AG09309 (cell line): ENCODE data around the gene PGAM4.
"Not testable (repeated sequence)": the region's sequence is repeated elsewhere in the genome, so short reads cannot be mapped to it uniquely, and the experiment has no call there.

Source experiments
- DNase-seq: peaks from one replicate; pipeline ENCODE4 v3.0.0-alpha.2; 2010; ENCODE audit warnings: low read depth
- H3K4me3 ChIP-seq: 2 replicates; pipeline ENCODE4 v1.5.1; 2011; ENCODE audit warnings: mild to moderate bottlenecking, low read depth, low read length, moderate library complexity; ENCODE audit not compliant: control insufficient read depth
- TF ChIP-seq, protein P1 (sequence below): IDR thresholded peaks from 2 replicates; pipeline ENCODE4 v1.5.1; 2011; ENCODE audit warnings: mild to moderate bottlenecking, low read depth, low read length, inconsistent platforms; ENCODE audit not compliant: insufficient read depth, control insufficient read depth; ENCODE audit errors: missing control alignments

Gene PGAM4

DNA sequence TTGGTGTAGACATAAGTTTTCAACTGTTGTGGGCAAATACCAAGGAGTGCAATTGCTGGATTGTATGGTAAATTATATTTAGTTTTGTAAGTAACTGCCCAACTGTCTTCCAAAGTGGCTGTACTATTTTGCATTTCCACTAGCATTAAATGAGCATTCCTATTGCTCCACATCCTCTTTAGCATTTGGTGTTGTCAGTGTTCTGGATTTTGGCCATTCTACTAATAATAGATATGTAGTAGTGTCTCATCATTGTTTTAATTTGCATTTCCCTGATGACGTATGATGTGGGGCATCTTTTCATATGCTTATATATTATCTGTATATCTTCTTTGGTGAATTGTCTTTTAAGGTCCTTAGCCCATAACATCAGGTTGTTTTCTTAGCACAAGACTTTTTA lies 17.3 kb downstream of the PGAM4 start:
- TF ChIP-seq, protein P1, sequence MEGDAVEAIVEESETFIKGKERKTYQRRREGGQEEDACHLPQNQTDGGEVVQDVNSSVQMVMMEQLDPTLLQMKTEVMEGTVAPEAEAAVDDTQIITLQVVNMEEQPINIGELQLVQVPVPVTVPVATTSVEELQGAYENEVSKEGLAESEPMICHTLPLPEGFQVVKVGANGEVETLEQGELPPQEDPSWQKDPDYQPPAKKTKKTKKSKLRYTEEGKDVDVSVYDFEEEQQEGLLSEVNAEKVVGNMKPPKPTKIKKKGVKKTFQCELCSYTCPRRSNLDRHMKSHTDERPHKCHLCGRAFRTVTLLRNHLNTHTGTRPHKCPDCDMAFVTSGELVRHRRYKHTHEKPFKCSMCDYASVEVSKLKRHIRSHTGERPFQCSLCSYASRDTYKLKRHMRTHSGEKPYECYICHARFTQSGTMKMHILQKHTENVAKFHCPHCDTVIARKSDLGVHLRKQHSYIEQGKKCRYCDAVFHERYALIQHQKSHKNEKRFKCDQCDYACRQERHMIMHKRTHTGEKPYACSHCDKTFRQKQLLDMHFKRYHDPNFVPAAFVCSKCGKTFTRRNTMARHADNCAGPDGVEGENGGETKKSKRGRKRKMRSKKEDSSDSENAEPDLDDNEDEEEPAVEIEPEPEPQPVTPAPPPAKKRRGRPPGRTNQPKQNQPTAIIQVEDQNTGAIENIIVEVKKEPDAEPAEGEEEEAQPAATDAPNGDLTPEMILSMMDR = no peak
- no peak overlapping the region for H3K4me3 ChIP-seq
- DNase-seq = no peak

- no peak overlapping the region for H3K4me3 ChIP-seq
- TF ChIP-seq, protein P1 = no peak
- DNase-seq = no peak
Measured at GRCh38 chrX:77949840-77950239, 19.6 kb downstream of the PGAM4 start.

GRCh38 chrX:77946571-77946970 lies 22.9 kb downstream of the PGAM4 start:
- TF ChIP-seq, protein P1 = no peak
- H3K4me3 ChIP-seq = no peak overlapping the region
- no peak for DNase-seq

GRCh38 chrX:77945910-77946545 lies 23.4 kb downstream of the PGAM4 start:
- DNase-seq = no peak
- H3K4me3 ChIP-seq = no peak overlapping the region
- TF ChIP-seq, protein P1 = no peak

DNA sequence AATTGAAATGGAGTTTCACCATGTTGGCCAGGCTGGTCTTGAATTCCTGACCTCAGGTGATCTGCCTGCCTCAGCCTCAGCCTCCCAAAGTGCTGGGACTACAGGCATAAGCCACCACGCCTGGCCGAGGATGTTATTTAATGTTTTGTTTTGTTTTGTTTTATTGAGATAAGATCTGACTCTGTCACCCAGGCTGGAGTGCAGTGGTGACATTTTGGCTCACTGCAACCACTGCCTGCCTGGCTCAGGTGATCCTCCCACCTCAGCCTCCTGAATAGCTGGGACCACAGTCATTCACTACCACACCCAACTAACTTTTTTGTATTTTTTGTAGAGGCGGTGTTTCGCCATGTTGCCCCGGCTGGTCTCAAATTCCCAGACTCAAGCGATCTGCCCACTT lies 24.4 kb downstream of the PGAM4 start:
- H3K4me3 ChIP-seq, DNase-seq: not testable (repeated sequence)

DNA sequence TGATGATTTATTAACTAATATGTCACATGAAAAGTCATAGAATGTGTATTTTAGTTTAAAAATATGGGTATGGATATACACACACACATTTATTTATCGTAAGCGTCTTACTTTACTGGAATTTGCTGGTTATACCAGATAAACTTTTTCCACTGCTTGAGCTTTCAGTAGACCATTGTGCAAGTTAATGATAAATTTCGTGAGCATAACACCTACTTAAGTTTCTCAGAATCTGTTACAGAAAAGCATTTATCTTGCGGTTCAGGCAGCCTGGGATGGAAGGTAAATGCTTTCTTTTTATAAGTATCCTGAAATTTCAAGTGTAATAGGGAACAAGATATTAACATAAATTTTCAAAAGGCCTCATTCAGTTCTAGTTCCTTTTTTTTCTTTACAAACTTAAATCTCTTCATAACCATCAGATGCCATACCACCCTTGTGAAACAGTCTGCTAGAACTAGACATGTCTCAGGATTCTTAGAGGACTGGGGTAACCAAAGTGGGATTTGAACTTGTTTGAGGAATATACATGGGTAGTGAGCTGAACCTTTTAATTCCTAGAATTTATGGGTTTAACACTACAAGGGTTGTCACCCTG lies 31.3 kb downstream of the PGAM4 start:
- DNase-seq = no peak

DNA sequence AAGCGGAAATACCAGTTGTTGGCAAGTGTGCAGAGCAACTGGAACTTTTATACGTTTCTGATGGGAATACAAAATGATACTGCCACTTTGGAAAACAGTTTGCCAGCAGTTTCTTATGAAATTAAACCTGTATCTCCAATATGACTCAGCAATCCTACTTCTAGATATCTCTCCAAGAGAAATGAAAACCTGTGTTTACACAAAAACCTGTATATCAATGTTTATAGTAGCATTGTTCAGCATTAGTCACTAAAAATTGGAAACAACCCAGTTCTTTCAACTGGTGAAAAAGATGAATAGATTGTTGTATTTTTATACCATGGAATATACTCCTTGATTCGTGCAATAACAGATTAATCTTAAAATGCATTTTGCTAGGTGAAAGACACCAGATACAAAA lies 32.1 kb downstream of the PGAM4 start:
- no peak overlapping the region for H3K4me3 ChIP-seq
- TF ChIP-seq, protein P1 = no peak
- no peak for DNase-seq

More for the DNA sequence above, 31.3 kb downstream of the PGAM4 start:
- TF ChIP-seq, protein P1 = no peak
- no peak overlapping the region for H3K4me3 ChIP-seq
